IPS-18c (cell line): ENCODE results near the gene GYPB.
"Not testable (repeated sequence)": the region's sequence is repeated elsewhere in the genome, so short reads cannot be mapped to it uniquely, and the experiment has no call there.

Experiments
- H3K4me3 ChIP-seq: 2 replicates; pipeline ENCODE4 v1.7.0; 2013; ENCODE audit warnings: low read depth, mild to moderate bottlenecking, low read length, moderate library complexity; ENCODE audit not compliant: insufficient read depth
- H3K9me3 ChIP-seq: one replicate; pipeline ENCODE4 v1.6.1; 2013; ENCODE audit warnings: mild to moderate bottlenecking, low read length, moderate library complexity; ENCODE audit not compliant: control insufficient read depth, insufficient read depth

The GYPB gene

DNA sequence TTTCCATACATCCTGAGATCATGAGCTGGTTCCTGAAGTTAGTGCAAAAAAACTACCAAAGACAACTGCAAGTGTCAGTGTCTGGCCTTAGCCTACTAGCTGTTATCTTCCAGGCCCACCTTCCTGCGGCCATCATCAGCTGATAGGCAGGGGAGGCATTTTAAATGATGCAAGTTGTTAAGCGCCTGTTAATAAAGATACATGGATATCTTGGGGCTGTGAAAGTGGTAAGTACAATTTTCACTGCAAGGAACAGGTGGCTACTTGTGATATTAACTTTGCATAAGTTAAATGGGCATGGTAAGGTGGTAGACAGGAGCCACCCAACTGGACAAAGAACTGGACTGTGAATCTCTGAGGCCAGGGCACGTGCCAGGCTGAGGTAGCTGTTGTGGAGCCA lies at the start of gene GYPB:
Gene GYPB, minus strand, starts transcription at position 104 of the 400 bp plus-strand sequence. Its CDS starts 93 bp downstream, at position 11.
- not testable (repeated sequence) for H3K9me3 ChIP-seq, H3K4me3 ChIP-seq

DNA sequence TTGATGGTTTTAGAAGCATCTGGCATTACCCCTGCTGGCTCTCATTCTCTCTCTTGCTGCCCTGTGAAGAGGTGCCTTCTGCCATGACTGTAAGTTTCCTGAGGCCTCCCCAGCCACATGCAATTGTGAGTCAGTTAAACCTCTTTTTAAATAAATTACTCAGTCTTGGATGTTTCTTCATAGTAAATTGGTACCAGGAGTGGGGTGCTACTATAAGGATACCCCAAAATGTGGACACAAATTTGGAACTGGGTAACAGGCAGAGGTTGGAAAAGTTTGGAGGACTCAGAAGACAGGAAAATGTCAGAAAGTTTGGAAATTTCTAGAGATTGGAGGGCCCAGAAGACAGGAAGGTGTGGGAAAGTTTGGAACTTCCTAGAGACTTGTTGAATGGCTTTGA lies 42.4 kb upstream of the GYPB start:
- H3K4me3 ChIP-seq, H3K9me3 ChIP-seq: not testable (repeated sequence)

DNA sequence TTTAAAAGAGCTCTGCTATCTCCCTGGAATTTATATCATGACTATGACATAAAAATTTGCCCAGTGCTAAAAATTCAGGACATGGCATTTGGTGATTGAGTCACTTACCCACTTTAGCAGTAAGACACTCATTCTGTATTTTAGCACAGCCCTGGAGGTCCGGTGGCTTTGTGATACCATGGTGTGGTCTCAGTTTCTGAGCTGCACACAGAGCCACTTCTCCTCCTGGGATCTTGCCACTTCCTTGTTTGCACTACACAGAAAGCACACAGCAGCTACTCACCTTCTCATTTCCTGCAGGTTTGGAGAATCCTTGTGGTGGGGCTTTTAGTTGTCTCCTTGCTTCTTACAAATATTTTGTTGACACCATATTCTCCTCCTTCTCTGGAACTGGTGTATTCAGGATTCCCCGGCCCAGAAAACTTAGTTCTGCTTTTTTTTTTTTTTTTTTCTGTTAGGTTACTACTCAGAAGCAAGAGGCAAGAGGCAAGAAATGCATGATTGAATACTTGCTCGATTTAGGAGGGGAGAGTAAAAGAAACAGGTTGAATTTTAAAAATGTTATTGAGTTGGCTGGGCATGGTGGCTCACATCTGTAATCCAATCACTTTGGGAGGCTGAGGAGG lies 41.2 kb upstream of the GYPB start:
- not testable (repeated sequence) for H3K4me3 ChIP-seq, H3K9me3 ChIP-seq

DNA sequence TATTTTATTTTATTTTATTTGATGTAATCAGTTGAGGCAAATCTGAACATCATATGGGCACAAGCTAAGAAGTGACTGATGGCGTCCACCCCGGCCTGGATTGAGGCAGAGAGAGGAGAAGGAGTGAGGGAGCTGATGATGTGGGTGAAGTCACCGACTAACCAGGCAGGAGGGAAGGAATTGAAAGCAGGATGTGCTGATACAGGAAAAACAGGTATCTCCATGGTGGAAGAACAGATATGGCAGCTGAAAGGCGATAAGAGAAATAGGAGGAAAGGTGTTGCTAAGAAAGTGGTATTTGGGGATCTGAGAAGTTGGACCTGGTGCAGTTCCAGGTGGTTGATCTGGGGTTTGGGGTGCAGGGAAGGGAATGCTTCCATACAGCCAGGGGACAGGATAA lies 37.6 kb upstream of the GYPB start:
- Histone ChIP-seq H3K4me3 (no peak overlapping the region), H3K9me3 (no peaks in the 10 kb centered on the region)

DNA sequence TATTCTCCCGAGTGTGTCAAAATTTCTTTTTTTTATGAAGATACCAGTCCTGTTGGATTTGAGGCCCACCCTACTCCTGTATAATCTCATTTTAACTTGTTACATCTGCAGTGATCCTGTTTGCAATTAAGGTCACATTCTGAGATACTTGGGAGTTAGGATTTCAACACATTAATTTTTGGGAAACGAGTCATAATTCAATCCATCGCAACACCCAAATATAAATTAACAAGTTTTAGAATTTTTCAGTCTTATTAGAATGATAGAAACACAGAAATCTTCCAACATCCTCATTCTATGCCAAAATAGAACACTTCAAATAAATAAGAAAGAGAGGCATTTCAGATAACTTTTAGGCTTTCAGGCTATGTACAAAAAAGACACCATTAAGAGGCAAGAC lies 36.2 kb upstream of the GYPB start:
- not testable (repeated sequence) for H3K9me3 ChIP-seq, H3K4me3 ChIP-seq

DNA sequence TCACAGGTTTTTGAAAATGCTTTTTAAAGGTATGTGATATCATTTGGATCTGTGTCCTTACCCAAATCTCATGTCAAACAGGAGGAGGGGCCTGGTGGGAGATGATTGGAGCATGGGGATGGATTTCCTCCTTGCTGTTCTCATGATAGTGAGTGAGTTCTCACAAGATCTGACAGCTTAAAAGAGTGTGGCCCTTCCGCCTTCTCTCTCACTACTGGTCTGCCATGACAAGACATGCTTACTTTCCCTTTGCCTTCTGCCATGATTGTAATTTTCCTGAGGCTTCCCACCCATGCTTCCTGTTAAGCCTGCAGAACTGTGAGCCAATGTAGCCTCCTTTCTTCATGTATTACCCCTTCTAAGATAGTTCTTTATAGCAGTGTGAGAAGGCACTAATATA lies 32.3 kb upstream of the GYPB start:
- H3K4me3 ChIP-seq, H3K9me3 ChIP-seq: not testable (repeated sequence)

DNA sequence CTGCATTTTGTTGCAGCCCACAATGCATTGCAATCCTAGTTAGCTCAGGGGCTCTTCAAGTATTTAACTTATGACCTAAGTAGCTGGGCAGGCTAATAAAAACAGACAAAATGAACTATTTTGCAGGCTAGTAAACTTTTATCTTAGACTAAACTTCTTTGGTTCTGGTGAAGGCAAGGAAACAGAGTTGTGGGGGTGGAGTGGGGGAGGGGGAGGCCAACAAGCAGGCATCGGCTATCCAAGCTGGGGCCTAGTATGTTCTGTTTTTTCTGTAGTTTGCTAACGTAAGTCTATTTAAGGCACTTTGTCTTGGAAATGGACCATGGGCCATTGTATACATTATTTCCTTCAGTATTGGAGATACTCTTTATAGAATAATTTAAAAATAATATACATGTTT lies 31.5 kb upstream of the GYPB start:
- not testable (repeated sequence) for H3K9me3 ChIP-seq, H3K4me3 ChIP-seq

DNA sequence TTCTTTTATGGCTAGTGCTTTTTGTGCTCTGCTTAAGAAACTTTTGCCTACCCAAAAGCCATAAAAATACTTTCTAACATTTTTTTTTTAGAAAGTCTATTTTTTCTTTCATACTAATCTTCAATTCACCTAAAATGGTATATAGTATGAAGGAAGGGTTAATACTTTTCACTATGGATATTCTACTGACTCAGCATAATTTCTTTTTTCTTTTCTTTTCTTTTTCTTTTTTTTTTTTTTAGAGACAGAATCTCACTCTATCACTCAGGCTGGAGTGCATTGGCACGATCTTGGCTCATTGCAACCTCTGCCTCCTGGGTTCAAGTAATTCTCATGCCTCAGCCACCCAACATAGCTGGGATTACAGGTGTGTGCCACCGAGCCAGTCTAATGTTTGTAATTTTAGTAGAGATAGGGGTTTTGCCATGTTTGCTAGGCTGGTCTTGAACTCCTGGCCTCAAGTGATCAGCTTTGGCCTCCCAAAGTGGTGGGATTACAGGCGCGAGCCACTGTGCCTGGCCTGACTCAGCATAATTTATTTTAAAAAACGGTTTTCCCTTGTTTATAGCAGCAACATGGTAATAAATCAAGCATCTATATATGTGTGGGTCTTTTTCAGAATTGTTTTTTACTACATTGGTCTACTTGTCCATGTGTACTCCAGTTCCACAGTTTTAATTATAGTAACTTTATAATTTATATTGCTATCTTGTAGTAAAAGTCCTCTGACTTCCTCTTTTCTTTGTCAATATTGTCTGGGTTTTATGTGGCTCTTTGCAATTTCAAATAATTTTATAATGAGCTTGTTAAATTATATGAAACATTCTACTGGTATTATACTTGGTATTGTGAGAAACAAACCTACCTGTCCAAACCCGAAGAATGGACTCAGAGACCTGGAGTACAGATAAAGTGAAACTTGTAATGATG lies 30.6 kb upstream of the GYPB start:
- H3K9me3 ChIP-seq, H3K4me3 ChIP-seq: not testable (repeated sequence)

DNA sequence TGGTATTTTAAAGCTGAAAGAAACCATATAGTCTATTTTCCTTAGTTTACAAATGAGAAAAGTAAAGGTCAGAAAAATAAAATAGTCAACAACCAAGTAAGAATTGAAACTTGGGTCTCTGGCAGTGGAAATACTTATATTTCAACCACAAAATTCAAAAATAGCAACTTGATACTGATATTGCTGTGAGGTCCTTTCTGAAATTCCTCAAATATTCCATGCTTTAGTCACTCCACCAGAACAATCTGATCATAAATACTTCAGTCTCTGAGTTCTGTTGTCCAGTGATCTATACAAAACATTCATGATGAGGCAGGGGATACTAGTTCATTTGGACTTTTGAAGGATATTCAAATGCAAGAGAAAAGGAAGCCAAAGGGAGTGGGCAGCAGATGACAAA lies 25.8 kb upstream of the GYPB start:
- H3K4me3 ChIP-seq, H3K9me3 ChIP-seq: not testable (repeated sequence)

DNA sequence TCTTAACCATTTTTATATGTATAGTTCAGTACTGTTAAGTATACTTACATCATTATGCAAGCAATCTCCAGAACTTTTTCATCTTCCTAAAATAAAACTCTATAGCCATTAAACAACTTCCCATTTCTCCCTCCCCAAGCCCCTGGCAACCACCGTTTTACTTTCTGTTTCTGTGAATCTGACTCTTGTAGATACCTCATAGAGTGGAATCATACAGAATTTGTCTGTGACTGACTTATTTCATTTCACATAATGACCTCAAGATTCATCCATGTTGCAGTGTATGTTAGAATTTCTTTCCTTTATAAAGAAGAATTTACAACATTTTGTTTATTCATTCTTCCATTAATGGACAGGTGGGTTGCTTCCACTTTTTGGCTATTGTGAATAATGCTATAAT lies 13.4 kb upstream of the GYPB start:
- H3K4me3 ChIP-seq, H3K9me3 ChIP-seq: not testable (repeated sequence)

DNA sequence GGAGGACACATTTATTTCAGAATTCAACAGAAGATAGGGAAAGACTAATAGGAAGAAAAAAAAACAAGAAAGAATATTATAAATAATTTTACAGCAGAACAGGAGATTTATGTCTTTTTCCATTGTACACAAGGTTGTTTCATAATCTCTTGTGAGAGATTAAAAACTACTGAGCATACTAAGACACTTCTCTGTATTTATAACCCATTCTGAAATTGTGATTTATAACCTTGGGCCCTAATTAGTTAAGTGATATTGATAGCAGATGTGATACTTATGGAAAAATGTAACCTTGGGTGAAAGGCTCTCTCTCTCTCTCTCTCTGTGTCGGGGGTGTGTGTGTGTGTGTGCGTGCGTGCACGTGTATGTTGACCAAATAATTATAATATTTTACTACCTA lies 12.7 kb upstream of the GYPB start:
- not testable (repeated sequence) for H3K4me3 ChIP-seq, H3K9me3 ChIP-seq

DNA sequence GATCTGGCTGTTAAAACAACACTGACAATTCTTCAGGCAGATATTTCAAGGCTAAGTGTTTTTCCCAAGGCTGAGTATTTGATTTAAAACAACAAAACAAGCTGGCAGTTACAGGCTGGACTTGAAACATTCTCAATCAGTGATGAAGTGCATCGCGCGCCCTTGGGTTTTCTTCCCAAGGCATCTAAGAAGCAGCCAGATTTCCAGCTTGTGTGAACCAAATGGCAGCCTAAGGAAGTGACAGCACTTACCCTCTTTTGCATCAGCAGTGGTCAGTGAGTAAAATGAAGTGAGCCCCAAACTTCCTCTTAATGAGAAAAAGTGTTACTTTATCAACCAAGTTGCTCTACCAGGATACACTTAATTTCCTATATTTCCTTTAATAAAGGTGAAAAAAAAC lies 12.2 kb upstream of the GYPB start:
- H3K4me3 ChIP-seq, H3K9me3 ChIP-seq: not testable (repeated sequence)

DNA sequence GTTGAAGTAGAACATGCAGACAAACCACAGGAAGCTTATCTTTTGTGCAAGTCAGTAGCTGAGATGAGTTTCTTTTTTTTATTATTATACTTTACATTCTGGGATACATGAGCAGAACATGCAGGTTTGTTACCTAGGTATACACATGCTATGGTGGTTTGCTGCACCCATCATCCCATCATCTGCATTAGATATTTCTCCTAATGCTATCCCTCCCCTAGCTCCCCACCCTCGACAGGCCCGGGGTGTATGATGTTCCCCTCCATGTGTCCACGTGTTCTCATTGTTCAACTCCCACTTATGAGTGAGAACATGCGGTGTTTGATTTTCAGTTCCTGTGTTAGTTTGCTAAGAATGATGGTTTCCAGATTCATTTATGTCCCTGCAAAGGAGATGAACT lies 11.5 kb upstream of the GYPB start:
- H3K4me3 ChIP-seq, H3K9me3 ChIP-seq: not testable (repeated sequence)

DNA sequence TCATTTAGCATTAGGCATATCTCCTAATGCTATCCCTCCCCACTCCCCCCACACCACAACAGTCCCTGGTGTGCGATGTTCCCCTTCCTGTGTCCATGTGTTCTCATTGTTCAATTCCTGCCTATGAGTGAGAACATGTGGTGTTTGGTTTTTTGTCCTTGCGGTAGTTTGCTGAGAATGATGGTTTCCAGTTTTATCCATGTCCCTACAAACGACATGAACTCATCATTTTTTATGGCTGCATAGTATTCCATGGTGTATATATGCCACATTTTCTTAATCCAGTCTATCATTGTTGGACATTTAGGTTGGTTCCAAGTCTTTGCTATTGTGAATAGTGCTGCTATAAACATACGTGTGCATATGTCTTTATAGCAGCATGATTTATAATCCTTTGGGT lies 7.5 kb upstream of the GYPB start:
- not testable (repeated sequence) for H3K4me3 ChIP-seq, H3K9me3 ChIP-seq

DNA sequence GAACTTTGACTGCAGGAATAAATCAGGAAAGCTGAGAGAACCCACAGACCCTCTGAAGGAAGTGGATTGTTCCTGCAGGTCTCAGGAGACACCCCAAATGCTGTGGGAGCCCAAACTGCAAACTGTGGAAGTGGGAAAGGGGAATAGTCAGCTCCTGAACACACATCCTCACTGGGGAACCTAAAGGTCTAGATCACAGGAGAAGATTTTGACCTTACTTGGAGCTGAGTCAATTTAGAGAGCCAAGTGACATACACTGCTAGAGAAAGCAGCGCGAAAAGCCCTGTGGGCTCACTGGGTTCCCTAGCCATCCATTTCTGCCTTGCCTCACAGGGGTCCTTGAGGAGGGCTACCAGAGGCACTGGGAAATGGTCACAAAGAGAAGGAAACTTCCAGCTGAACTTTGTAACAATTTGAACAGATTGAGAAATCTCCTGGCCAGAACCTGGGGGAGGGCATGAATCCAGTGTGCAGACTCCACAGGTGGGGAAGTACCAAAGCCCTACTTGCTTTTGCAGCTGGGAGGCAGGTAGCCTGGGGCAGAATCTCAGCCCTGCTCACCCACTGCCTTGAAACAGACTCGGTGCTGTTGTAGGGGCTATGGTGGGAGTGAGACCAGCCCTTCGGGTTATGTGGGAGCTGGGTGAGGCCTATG lies 5.3 kb upstream of the GYPB start:
- H3K4me3 ChIP-seq, H3K9me3 ChIP-seq: not testable (repeated sequence)

DNA sequence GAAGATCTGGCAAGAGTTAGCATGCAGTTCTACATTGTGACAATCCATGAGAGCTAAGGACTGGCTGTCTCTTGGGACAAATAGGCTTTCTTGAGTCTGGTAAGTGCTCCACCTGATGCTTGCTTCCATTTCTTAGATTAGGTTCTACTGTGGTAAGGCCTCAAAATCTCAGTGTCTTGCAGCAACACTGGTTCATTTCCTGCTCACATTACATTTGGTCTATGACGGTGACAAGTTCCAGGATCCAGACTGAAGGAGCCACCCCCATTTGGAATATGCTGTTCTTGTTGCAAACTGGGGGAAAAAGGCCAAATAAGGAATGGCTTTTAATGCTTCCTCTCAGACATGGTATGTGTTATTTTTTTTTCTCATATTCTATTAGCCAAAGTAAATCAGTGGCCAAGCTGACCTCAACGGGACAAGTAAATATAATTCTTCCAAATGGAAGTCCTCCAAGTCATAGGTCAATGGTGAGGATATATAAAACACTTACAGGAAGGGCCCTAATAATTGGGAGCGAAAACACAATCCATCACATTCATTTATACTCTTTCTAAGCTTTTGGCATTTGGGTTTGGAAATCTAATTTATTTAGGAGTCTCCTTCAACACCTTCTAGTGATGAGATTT lies 3.7 kb upstream of the GYPB start:
- not testable (repeated sequence) for H3K9me3 ChIP-seq, H3K4me3 ChIP-seq

DNA sequence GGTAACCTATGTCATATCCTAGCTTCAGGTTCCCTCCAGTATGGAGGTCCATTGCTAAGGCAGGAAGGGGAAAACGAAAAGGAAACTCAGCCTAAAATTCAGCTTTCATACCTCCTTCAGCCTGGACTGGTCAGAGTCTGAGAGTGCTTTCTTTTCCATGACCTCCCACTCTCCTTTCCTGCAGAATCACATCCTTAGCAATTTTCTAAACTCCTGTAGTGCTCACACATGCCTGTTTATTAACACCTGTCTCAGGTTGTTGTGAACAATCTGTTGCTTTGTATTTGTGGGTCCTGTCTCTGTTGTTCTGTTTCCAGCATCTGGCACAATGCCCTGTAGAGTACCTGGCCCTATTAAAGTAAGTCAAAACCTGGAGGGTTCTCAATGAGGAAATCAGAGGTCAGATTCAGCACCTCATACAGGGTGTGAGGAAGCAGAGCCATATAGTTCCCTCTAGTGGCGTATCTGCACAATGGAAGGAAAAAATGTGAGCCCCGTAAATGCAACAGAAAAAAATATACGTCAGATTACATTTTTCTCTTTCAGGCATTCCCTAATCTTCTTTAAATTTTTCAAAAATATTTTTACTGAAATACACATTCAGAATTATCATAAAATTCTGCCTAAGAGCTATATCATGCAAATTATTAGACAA lies 2.3 kb upstream of the GYPB start:
- not testable (repeated sequence) for H3K4me3 ChIP-seq, H3K9me3 ChIP-seq
